OCI-LY7 (cell line): ENCODE measurements around the gene CACNB1.

Experiments used
- CTCF ChIP-seq: fragments of 200-600 bp; sonication (generic); conservative IDR thresholded peaks from 2 replicates; pipeline ENCODE4 v1.5.1; 2014; ENCODE audit warnings: mild to moderate bottlenecking, antibody characterized with exemption, low read length, moderate library complexity, mixed read lengths
- EZH2phosphoT487 ChIP-seq: fragments of 200-600 bp; sonication (generic); IDR thresholded peaks from 2 replicates; pipeline ENCODE4 v1.6.1; 2018; ENCODE audit warnings: low read depth, borderline replicate concordance, mild to moderate bottlenecking, mixed run types, antibody characterized with exemption, low read length, moderate library complexity, mixed read lengths

GRCh38 chr17:39229274-39229913 is 31.9 kb upstream of the CACNB1 start:
- no peak for TF ChIP-seq CTCF
- TF ChIP-seq EZH2phosphoT487: no peak
